SK-N-SH treated with all-trans-retinoic acid at 6 μM for 48 hours (cell line): ENCODE results near the gene CISD3.

ENCODE experiments used
- ATAC-seq: fragments of 200-7000 bp; cut with Tn5 transposase; 3 replicates; pipeline ENCODE4 v1.9.1; 2020; ENCODE audit warnings: mild to moderate bottlenecking, moderate library complexity
- ARNTL ChIP-seq: fragments of 450-650 bp; formaldehyde crosslinking; IDR thresholded peaks from 2 replicates; pipeline ENCODE4 v1.5.0; 2020; ENCODE audit warnings: low read depth, mild to moderate bottlenecking, moderate library complexity, borderline replicate concordance
- BACH2 ChIP-seq: fragments of 250-450 bp; sonication (Bioruptor Pico); IDR thresholded peaks from 2 replicates; pipeline ENCODE4 v1.9.0; 2021; ENCODE audit warnings: mild to moderate bottlenecking, borderline replicate concordance
- CSDC2 ChIP-seq: fragments of 250-450 bp; sonication (Bioruptor Pico); IDR thresholded peaks from 2 replicates; pipeline ENCODE4 v1.5.0; 2020; ENCODE audit warnings: mild to moderate bottlenecking, moderate library complexity
- ESRRG ChIP-seq: fragments of 250-450 bp; sonication (Bioruptor Pico); IDR thresholded peaks from 2 replicates; pipeline ENCODE4 v1.6.1; 2021; ENCODE audit warnings: mild to moderate bottlenecking
- ISL1 ChIP-seq: fragments of 250-450 bp; sonication (Bioruptor Pico); IDR thresholded peaks from 2 replicates; pipeline ENCODE4 v2.1.2; 2022; ENCODE audit warnings: mild to moderate bottlenecking, moderate library complexity
- OSR1 ChIP-seq: fragments of 250-450 bp; sonication (Bioruptor Pico); IDR thresholded peaks from 2 replicates; pipeline ENCODE4 v1.8.0; 2022; ENCODE audit warnings: moderate library complexity, mild to moderate bottlenecking, inconsistent platforms
- SNAI2 ChIP-seq: fragments of 250-450 bp; sonication (Bioruptor Pico); IDR thresholded peaks from 2 replicates; pipeline ENCODE4 v1.5.0; 2020; ENCODE audit warnings: mild to moderate bottlenecking, moderate library complexity
- TCF4 ChIP-seq: fragments of 250-450 bp; sonication (Bioruptor Pico); IDR thresholded peaks from 2 replicates; pipeline ENCODE4 v1.8.0; 2021; ENCODE audit warnings: mild to moderate bottlenecking, moderate library complexity, borderline replicate concordance
- TOX ChIP-seq: fragments of 250-450 bp; sonication (Bioruptor Pico); IDR thresholded peaks from 2 replicates; pipeline ENCODE4 v1.8.0; 2021; ENCODE audit warnings: mild to moderate bottlenecking, moderate library complexity, borderline replicate concordance
- ZC3H10 ChIP-seq: fragments of 250-450 bp; sonication (Bioruptor Pico); IDR thresholded peaks from 2 replicates; pipeline ENCODE4 v1.5.1; 2021; ENCODE audit warnings: mild to moderate bottlenecking, moderate library complexity
- ZFP3 ChIP-seq: fragments of 250-450 bp; sonication (Bioruptor Pico); IDR thresholded peaks from 2 replicates; pipeline ENCODE4 v1.5.0; 2020; ENCODE audit warnings: mild to moderate bottlenecking, moderate library complexity
- ZFP30 ChIP-seq: fragments of 450-650 bp; formaldehyde crosslinking; IDR thresholded peaks from 2 replicates; pipeline ENCODE4 v1.5.0; 2022; ENCODE audit warnings: mild to moderate bottlenecking, moderate library complexity
- ZNF565 ChIP-seq: fragments of 450-650 bp; formaldehyde crosslinking; conservative IDR thresholded peaks from 2 replicates; pipeline ENCODE4 v1.5.0; 2020; ENCODE audit warnings: low read depth, mild to moderate bottlenecking, moderate library complexity
- ZNF70 ChIP-seq: fragments of 450-650 bp; formaldehyde crosslinking; IDR thresholded peaks from 2 replicates; pipeline ENCODE4 v1.5.0; 2020; ENCODE audit warnings: mild to moderate bottlenecking, moderate library complexity
- ZNF8 ChIP-seq: fragments of 450-650 bp; formaldehyde crosslinking; IDR thresholded peaks from 2 replicates; pipeline ENCODE4 v1.5.0; 2020; ENCODE audit warnings: mild to moderate bottlenecking, moderate library complexity
- TF ChIP-seq, protein P1 (sequence below): fragments of 250-450 bp; sonication (Bioruptor Pico); IDR thresholded peaks from 2 replicates; pipeline ENCODE4 v1.5.1; 2021; ENCODE audit warnings: mild to moderate bottlenecking, moderate library complexity
- TF ChIP-seq, protein P2 (sequence below): fragments of 250-450 bp; sonication (Bioruptor Pico); IDR thresholded peaks from 2 replicates; pipeline ENCODE4 v1.5.0; 2020; ENCODE audit warnings: mild to moderate bottlenecking, moderate library complexity
- TF ChIP-seq, protein P3 (sequence below): fragments of 250-450 bp; sonication (Bioruptor Pico); IDR thresholded peaks from 2 replicates; pipeline ENCODE4 v1.8.0; 2020; ENCODE audit warnings: mild to moderate bottlenecking, moderate library complexity, borderline replicate concordance
- TF ChIP-seq, protein P4 (sequence below): fragments of 250-450 bp; sonication (Bioruptor Pico); IDR thresholded peaks from 2 replicates; pipeline ENCODE4 v1.5.1; 2020; ENCODE audit warnings: low read depth, mild to moderate bottlenecking, moderate library complexity

Gene CISD3

DNA sequence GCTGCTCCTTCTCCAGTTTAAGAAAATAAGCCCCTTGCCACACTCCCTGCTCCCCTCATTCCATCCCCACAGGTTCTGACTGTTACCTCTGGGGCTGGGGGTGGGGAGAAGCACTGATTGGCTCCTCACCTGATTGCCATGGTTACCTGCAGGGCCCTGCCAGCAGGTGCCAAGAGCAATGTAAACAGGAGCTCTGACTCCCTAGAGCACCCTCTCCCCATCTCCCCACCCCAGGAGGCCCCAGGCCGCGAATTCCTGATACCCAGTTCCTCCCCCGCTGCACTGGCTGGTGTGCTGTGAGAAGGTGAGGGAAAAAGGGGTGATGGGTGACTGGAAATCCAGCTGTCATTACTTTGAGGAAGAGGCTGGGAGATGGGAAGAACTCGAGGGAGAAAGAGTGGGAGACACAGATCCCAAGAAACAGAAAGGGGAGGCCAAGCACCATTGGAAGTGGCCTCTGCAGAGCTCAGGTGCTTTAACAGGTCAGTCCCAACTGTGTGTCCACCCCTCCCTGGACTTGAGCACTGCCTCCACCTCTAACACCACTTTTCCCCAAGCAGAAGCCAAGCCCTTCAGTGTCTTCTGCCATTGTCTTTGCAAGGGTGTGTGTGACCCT lies 13.5 kb downstream of the CISD3 start:
- TF ChIP-seq TOX (CRISPR knock-in tag) = no peak
- no peak for TF ChIP-seq CSDC2 (CRISPR knock-in tag)
- no peak for TF ChIP-seq ZC3H10 (CRISPR knock-in tag)
- TF ChIP-seq, protein P1, sequence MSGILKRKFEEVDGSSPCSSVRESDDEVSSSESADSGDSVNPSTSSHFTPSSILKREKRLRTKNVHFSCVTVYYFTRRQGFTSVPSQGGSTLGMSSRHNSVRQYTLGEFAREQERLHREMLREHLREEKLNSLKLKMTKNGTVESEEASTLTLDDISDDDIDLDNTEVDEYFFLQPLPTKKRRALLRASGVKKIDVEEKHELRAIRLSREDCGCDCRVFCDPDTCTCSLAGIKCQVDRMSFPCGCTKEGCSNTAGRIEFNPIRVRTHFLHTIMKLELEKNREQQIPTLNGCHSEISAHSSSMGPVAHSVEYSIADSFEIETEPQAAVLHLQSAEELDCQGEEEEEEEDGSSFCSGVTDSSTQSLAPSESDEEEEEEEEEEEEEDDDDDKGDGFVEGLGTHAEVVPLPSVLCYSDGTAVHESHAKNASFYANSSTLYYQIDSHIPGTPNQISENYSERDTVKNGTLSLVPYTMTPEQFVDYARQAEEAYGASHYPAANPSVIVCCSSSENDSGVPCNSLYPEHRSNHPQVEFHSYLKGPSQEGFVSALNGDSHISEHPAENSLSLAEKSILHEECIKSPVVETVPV (CRISPR knock-in tag) = no peak
- no peak for TF ChIP-seq ZNF70 (CRISPR knock-in tag)
- TF ChIP-seq BACH2 = no peak
- ATAC-seq = no peak

DNA sequence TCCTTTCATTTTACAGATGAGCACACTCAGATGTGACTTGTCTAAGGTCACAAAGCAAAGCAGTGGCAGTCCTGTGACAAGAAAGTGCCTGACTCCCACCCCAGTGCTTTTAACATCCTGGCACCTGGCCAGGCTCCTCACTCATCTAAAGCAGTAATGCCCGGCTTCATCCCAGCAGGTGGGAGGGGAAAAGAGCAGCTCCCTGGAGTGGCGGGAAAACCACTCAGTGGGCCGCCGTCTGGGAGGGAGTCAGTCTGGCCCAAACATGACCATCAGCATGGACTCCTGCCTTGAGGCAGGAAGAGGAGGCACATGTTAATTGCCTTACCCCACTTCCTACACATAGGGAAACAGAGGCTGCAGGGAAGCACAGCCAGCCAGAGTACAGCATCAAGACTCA lies 15.4 kb downstream of the CISD3 start:
- TF ChIP-seq ZFP30 (CRISPR knock-in tag) = no peak
- TF ChIP-seq, protein P2, sequence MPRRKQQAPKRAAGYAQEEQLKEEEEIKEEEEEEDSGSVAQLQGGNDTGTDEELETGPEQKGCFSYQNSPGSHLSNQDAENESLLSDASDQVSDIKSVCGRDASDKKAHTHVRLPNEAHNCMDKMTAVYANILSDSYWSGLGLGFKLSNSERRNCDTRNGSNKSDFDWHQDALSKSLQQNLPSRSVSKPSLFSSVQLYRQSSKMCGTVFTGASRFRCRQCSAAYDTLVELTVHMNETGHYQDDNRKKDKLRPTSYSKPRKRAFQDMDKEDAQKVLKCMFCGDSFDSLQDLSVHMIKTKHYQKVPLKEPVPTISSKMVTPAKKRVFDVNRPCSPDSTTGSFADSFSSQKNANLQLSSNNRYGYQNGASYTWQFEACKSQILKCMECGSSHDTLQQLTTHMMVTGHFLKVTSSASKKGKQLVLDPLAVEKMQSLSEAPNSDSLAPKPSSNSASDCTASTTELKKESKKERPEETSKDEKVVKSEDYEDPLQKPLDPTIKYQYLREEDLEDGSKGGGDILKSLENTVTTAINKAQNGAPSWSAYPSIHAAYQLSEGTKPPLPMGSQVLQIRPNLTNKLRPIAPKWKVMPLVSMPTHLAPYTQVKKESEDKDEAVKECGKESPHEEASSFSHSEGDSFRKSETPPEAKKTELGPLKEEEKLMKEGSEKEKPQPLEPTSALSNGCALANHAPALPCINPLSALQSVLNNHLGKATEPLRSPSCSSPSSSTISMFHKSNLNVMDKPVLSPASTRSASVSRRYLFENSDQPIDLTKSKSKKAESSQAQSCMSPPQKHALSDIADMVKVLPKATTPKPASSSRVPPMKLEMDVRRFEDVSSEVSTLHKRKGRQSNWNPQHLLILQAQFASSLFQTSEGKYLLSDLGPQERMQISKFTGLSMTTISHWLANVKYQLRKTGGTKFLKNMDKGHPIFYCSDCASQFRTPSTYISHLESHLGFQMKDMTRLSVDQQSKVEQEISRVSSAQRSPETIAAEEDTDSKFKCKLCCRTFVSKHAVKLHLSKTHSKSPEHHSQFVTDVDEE (CRISPR knock-in tag) = no peak
- no peak for TF ChIP-seq CSDC2 (CRISPR knock-in tag)
- TF ChIP-seq OSR1 (CRISPR knock-in tag) = no peak
- TF ChIP-seq, protein P3, sequence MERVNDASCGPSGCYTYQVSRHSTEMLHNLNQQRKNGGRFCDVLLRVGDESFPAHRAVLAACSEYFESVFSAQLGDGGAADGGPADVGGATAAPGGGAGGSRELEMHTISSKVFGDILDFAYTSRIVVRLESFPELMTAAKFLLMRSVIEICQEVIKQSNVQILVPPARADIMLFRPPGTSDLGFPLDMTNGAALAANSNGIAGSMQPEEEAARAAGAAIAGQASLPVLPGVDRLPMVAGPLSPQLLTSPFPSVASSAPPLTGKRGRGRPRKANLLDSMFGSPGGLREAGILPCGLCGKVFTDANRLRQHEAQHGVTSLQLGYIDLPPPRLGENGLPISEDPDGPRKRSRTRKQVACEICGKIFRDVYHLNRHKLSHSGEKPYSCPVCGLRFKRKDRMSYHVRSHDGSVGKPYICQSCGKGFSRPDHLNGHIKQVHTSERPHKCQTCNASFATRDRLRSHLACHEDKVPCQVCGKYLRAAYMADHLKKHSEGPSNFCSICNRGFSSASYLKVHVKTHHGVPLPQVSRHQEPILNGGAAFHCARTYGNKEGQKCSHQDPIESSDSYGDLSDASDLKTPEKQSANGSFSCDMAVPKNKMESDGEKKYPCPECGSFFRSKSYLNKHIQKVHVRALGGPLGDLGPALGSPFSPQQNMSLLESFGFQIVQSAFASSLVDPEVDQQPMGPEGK (CRISPR knock-in tag) = no peak
- no peak for TF ChIP-seq ZNF565 (CRISPR knock-in tag)
- TF ChIP-seq, protein P1 (CRISPR knock-in tag) = no peak
- no peak for TF ChIP-seq ZFP3 (CRISPR knock-in tag)
- TF ChIP-seq ESRRG (CRISPR knock-in tag) = no peak
- TF ChIP-seq ISL1 (CRISPR knock-in tag) = no peak
- TF ChIP-seq ZC3H10 (CRISPR knock-in tag) = no peak
- TF ChIP-seq ZNF70 (CRISPR knock-in tag) = no peak
- TF ChIP-seq SNAI2 = no peak
- TF ChIP-seq ZNF8 (CRISPR knock-in tag) = no peak
- TF ChIP-seq, protein P4, sequence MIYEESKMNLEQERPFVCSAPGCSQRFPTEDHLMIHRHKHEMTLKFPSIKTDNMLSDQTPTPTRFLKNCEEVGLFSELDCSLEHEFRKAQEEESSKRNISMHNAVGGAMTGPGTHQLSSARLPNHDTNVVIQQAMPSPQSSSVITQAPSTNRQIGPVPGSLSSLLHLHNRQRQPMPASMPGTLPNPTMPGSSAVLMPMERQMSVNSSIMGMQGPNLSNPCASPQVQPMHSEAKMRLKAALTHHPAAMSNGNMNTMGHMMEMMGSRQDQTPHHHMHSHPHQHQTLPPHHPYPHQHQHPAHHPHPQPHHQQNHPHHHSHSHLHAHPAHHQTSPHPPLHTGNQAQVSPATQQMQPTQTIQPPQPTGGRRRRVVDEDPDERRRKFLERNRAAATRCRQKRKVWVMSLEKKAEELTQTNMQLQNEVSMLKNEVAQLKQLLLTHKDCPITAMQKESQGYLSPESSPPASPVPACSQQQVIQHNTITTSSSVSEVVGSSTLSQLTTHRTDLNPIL (CRISPR knock-in tag) = no peak
- no peak for ATAC-seq

DNA sequence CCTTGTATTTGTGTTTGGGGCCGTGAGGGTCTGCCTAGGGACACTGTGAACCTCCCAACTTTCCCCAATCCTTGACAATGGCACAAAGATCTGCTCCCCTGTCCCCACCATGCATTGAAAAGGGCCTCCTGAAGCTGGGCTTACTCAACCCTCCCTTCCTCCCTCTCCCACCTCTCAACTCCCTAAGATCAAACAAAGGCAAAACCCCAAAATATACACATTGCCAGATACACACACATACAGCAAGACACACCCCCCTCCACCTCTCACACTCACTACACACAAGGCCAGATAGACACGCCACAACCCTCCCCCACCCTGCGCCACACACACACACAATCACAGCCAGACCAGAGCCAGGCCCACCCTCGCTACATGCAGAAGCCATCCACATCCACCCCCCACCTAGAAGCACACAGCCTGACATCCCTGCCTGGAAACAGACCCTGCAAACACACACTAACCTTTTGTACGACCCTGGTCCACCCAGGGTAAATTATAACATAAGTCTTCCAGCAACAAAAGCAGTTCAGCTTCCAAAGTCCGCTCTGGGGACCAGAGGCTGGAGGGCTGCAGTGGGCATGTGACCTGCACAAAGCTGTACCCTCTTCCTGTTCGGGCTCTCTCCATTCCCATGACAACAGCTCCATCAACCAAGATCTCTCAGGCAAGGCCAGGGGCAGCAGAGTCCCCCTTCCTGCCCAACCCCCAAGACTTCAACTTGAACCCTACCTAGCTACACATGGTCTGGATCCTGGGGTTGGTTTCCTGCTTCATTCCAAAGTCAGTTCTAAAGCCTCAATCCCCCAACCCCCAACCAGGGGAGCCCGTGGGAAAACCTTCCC lies 16.1 kb downstream of the CISD3 start:
- TF ChIP-seq ZNF70 (CRISPR knock-in tag) (no peak), TCF4 (CRISPR knock-in tag) (no peak), TOX (CRISPR knock-in tag) (no peak), ZFP30 (CRISPR knock-in tag) (no peak), OSR1 (CRISPR knock-in tag) (no peak), SNAI2 (no peak), ARNTL (CRISPR knock-in tag) (no peak), ZC3H10 (CRISPR knock-in tag) (no peak), ISL1 (CRISPR knock-in tag) (no peak)
- TF ChIP-seq, protein P1 (CRISPR knock-in tag) = no peak
- TF ChIP-seq, all 23 proteins: peak for 0
- no peak for ATAC-seq
